Memory B cell (primary cell): ENCODE measurements around the gene MAST1.
"Not testable (repeated sequence)": the region's sequence is repeated elsewhere in the genome, so short reads cannot be mapped to it uniquely, and the experiment has no call there.

Source experiments
- ATAC-seq: fragments of 150-1000 bp; cut with Tn5 transposase; 2 replicates; pipeline ENCODE4 v1.10.0; 2021; ENCODE audit warnings: low read depth, mild to moderate bottlenecking, moderate library complexity
- DNase-seq, 2 donors: peaks; one replicate each; pipeline ENCODE4 v3.0.0; 2022; ENCODE audit warnings: low spot score in 2 of 2
- H3K27ac Mint-ChIP-seq: one replicate; pipeline ENCODE4 v1.8.0; 2022; ENCODE audit warnings: mild to moderate bottlenecking, moderate library complexity, mixed read lengths
- H3K27me3 Mint-ChIP-seq: one replicate; pipeline ENCODE4 v1.8.0; 2022; ENCODE audit warnings: mixed read lengths
- H3K36me3 Mint-ChIP-seq: one replicate; pipeline ENCODE4 v1.8.0; 2022; ENCODE audit warnings: mild to moderate bottlenecking, mixed read lengths
- H3K4me1 Mint-ChIP-seq: one replicate; pipeline ENCODE4 v1.8.0; 2022; ENCODE audit warnings: mixed read lengths
- H3K4me3 Mint-ChIP-seq: one replicate; pipeline ENCODE4 v1.8.0; 2022; ENCODE audit warnings: mild to moderate bottlenecking, moderate library complexity, mixed read lengths
- H3K9me3 Mint-ChIP-seq: one replicate; pipeline ENCODE4 v1.8.0; 2022; ENCODE audit warnings: mixed read lengths

The MAST1 gene

GRCh38 chr19:12884627-12884925 lies 46.3 kb downstream of the MAST1 start:
- no peak for ATAC-seq
- Mint-ChIP-seq H3K36me3 (no peaks in the 10 kb centered on the region), H3K4me1 (peaks cover 10% of the 10 kb centered on the region), H3K27me3 (no peaks in the 10 kb centered on the region), H3K4me3 (no peak overlapping the region), H3K9me3 (peaks cover 1% of the 10 kb centered on the region), H3K27ac (no peak overlapping the region)
- no peak for DNase-seq

GRCh38 chr19:12884926-12885748 lies 46.8 kb downstream of the MAST1 start:
- no peaks in the 10 kb centered on the region for H3K36me3 Mint-ChIP-seq
- DNase-seq (peak; percentile 78 to 80), ATAC-seq (peak; percentile 56)
- peak overlapping the region; percentile 86 for H3K4me3 Mint-ChIP-seq
- peaks cover 1% of the 10 kb centered on the region for H3K9me3 Mint-ChIP-seq
- peaks cover 7% of the 10 kb centered on the region for H3K4me1 Mint-ChIP-seq
- peak overlapping the region; percentile 24 for H3K27ac Mint-ChIP-seq
- no peaks in the 10 kb centered on the region for H3K27me3 Mint-ChIP-seq

DNA sequence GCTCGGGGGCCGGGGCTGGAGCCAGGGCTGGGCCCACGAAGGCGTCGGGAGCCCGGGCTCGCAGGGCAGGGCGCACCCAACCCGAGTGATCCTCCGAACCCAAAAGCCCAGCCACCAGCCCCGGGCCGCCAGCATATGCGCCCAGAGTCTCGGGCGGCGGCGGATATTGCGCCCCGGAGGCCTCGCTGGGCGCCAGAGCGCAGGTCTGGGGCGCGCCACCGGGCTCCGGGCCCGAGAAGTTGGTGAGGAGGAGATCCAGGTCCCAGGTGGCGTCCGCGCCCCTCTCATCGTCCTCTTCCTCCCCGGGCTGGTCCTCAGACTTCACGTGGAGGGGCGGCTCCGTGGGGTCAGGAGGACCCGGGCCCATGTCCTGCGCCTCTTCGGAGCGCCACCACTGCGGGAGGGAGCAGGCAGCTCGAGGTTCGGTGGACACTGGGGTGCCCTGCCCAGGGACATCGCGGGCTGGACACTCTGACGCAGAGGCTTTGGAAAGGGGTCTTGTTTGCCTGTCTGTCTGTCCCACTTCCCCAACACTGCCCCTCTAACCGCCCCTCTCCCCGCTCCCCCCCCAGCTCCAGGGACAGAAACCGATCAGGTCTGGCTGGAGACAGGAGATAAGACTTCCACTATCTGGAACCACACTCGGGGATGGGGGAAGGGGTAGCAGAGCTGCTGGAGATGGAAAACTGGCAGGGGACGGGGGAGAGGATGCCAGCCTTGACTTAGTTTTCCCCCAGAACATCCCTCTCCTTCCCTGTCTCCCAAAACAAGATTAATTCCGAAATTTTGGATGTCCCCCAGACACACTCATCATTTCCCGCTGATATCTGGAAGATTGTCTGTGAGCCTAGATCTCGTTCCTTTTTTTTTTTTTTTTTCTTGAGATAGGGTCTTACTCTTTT lies 47.7 kb downstream of the MAST1 start:
- peaks cover 1% of the 10 kb centered on the region for H3K9me3 Mint-ChIP-seq
- H3K27ac Mint-ChIP-seq: no peak overlapping the region
- H3K36me3 Mint-ChIP-seq: no peaks in the 10 kb centered on the region
- ATAC-seq (no peak), DNase-seq (no peak)
- peaks cover 14% of the 10 kb centered on the region for H3K4me1 Mint-ChIP-seq
- H3K4me3 Mint-ChIP-seq: peak overlapping the region; percentile 58
- no peaks in the 10 kb centered on the region for H3K27me3 Mint-ChIP-seq

GRCh38 chr19:12886651-12886968 lies 48.3 kb downstream of the MAST1 start:
- ATAC-seq (no peak), DNase-seq (no peak)
- Mint-ChIP-seq H3K4me3 (peak overlapping the region; percentile 58), H3K27ac (no peak overlapping the region), H3K9me3 (peaks cover 1% of the 10 kb centered on the region), H3K36me3 (no peaks in the 10 kb centered on the region), H3K4me1 (peaks cover 17% of the 10 kb centered on the region), H3K27me3 (no peaks in the 10 kb centered on the region)

GRCh38 chr19:12886969-12887747 lies 48.8 kb downstream of the MAST1 start, which contains the start of gene KLF1:
Gene KLF1, minus strand, starts transcription at chr19:12887201. Its CDS starts 61 bp downstream, at chr19:12887140.
- Mint-ChIP-seq H3K9me3 (peaks cover 1% of the 10 kb centered on the region), H3K4me1 (peaks cover 22% of the 10 kb centered on the region), H3K4me3 (peak within 1 kb of the TSS; percentile 58), H3K27ac (no peak within 1 kb of the TSS), H3K27me3 (no peaks in the 10 kb centered on the region), H3K36me3 (no peaks in the 10 kb centered on the region)
- DNase-seq (no peak), ATAC-seq (no peak)

DNA sequence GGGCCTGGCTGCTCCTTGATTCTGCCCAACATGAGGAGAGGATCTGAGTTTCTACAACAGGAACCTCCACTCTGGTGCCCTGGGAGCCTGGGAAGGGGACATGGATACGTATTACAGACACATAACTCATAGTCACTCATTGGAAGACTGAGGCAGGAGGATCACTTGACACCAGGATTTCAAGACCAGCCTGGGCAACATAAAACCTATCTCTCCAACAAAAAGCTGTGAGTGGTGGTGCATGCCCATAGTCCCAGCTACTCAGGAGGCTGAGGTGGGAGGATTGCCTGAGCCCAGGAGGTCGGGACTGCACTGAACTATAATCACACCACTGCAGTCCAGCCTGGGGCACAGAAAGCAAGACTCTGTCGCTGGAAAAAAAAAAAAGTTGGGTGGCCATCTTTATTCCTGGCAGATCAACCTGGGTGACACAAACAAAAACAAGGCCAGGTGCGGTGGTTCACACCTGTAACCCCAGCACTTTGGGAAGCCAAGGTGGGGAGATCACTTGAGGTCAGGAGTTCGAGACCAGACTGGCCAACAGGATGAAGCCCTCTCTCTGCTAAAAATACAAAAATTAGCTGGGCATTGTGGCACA lies 49.8 kb downstream of the MAST1 start:
- Mint-ChIP-seq H3K27me3 (no peaks in the 10 kb centered on the region), H3K9me3 (peaks cover 1% of the 10 kb centered on the region), H3K4me1 (peaks cover 21% of the 10 kb centered on the region), H3K4me3 (no peak overlapping the region), H3K36me3 (no peaks in the 10 kb centered on the region), H3K27ac (no peak overlapping the region)
- no peak for DNase-seq
- no peak for ATAC-seq

GRCh38 chr19:12890299-12890786 lies 52.0 kb downstream of the MAST1 start:
- not testable (repeated sequence) for H3K36me3 Mint-ChIP-seq, DNase-seq, H3K27me3 Mint-ChIP-seq, ATAC-seq, H3K9me3 Mint-ChIP-seq
- H3K27ac Mint-ChIP-seq: peak overlapping the region; percentile 90
- peaks cover 17% of the 10 kb centered on the region for H3K4me1 Mint-ChIP-seq
- peak overlapping the region; percentile 93 for H3K4me3 Mint-ChIP-seq

- peak within 1 kb of the TSS; percentile 93 for H3K4me3 Mint-ChIP-seq
- H3K27ac Mint-ChIP-seq: peak within 1 kb of the TSS; percentile 90
- ATAC-seq (peak; percentile 88), DNase-seq (peak; percentile 83 to 94)
- H3K27me3 Mint-ChIP-seq: no peaks in the 10 kb centered on the region
- H3K4me1 Mint-ChIP-seq: peaks cover 17% of the 10 kb centered on the region
- H3K36me3 Mint-ChIP-seq: peaks cover 11% of the 10 kb centered on the region
- no peaks in the 10 kb centered on the region for H3K9me3 Mint-ChIP-seq
Measured at GRCh38 chr19:12890787-12891552, 52.7 kb downstream of the MAST1 start, which contains the start of gene GCDH. Gene GCDH, plus strand, starts transcription at chr19:12891160. Its CDS starts 145 bp downstream, at chr19:12891305.

- Mint-ChIP-seq H3K9me3 (no peaks in the 10 kb centered on the region), H3K4me1 (peaks cover 17% of the 10 kb centered on the region), H3K4me3 (peak overlapping the region; percentile 93), H3K27me3 (no peaks in the 10 kb centered on the region), H3K27ac (peak overlapping the region; percentile 90), H3K36me3 (peaks cover 12% of the 10 kb centered on the region)
- ATAC-seq: no peak
- peak in 1 of 2 donors; percentile 23 for DNase-seq
Measured at GRCh38 chr19:12891553-12892021, 53.3 kb downstream of the MAST1 start.

- Mint-ChIP-seq H3K4me1 (peaks cover 17% of the 10 kb centered on the region), H3K4me3 (peak overlapping the region; percentile 43), H3K27me3 (no peaks in the 10 kb centered on the region), H3K27ac (no peak overlapping the region), H3K9me3 (no peaks in the 10 kb centered on the region), H3K36me3 (peaks cover 15% of the 10 kb centered on the region)
- ATAC-seq (no peak), DNase-seq (no peak)
Measured at GRCh38 chr19:12893582-12893981, 55.3 kb downstream of the MAST1 start.

- Mint-ChIP-seq H3K4me1 (peaks cover 7% of the 10 kb centered on the region), H3K9me3 (no peaks in the 10 kb centered on the region), H3K36me3 (peaks cover 16% of the 10 kb centered on the region), H3K27me3 (no peaks in the 10 kb centered on the region), H3K4me3 (no peak overlapping the region), H3K27ac (no peak overlapping the region)
- no peak for ATAC-seq
- no peak for DNase-seq
Measured at GRCh38 chr19:12896460-12896859, 58.1 kb downstream of the MAST1 start.

DNA sequence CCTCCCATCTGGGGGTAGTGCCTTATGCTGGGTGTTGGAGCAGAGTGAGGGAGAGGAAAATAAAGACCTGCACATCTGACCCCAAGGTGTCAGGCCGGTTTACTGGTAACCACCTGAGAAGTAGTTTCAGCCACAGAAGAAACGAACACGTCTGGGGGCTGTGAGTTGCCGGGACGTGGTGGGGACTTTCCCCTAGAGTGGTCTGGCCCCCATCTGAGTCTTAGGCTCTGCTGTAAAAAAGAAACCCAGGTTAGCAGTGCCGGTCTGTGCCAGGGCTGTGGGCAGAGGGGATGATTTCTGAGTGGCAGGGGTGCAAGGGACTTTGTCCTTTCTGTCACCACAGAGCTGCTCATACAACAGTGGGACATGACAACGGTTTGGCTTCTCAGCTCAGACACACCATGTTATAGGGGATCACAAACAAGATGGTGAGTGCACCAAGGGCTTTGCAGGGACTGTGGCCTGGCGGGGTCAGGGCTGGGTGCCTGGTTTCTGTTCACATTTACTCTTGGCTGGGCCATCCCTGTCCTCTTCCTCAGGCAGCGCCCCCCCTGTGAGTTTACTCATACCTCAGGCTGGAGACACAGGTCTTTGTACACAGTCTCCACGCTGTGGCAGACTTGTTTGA lies 61.7 kb downstream of the MAST1 start:
- Mint-ChIP-seq H3K36me3 (peaks cover 8% of the 10 kb centered on the region), H3K27me3 (no peaks in the 10 kb centered on the region), H3K4me3 (no peak overlapping the region), H3K4me1 (no peaks in the 10 kb centered on the region), H3K27ac (no peak overlapping the region), H3K9me3 (no peaks in the 10 kb centered on the region)
- DNase-seq (no peak), ATAC-seq (no peak)
